Psoas muscle (tissue), 8 donors: Measurements from ENCODE around the gene ADH4. TPM values are rescaled to one million over a fixed set of nuclear protein-coding genes. Genes with fewer than 3 reads are reported as not detected.

Experiments
- ATAC-seq, 4 donors: fragments of 200-7000 bp; cut with Tn5 transposase; one replicate each; pipeline ENCODE4 v1.9.1; 2020; ENCODE audit warnings: moderate library complexity in 3 of 4, mild to moderate bottlenecking in 2 of 4
- DNase-seq, 2 donors: peaks; one replicate each; pipeline ENCODE4 v3.0.0-alpha.2; 2020
- H3K27ac ChIP-seq: fragments of 200-600 bp; one replicate; pipeline ENCODE4 v1.8.0; 2022
- H3K27me3 ChIP-seq, 3 donors: fragments of 200-600 bp in 1 of 3; one replicate each; pipeline versions ENCODE4 v1.6.1 to v1.8.0; 2013 to 2022; ENCODE audit warnings: low read length in 2 of 3, mild to moderate bottlenecking in 2 of 3, moderate library complexity in 1 of 3; ENCODE audit not compliant: insufficient read depth in 3 of 3
- H3K36me3 ChIP-seq, 2 donors: fragments of 200-600 bp in 1 of 2; one replicate each; pipeline versions ENCODE4 v1.6.1 to v1.8.0; 2013 to 2022; ENCODE audit warnings: low read depth in 1 of 2, mild to moderate bottlenecking in 1 of 2, moderate library complexity in 1 of 2; ENCODE audit not compliant: insufficient read depth in 1 of 2
- H3K4me1 ChIP-seq: fragments of 200-600 bp; one replicate; pipeline ENCODE4 v1.8.0; 2022
- H3K4me3 ChIP-seq: fragments of 200-600 bp; one replicate; pipeline ENCODE4 v1.8.0; 2022; ENCODE audit warnings: mild to moderate bottlenecking
- H3K9me3 ChIP-seq: fragments of 200-600 bp; one replicate; pipeline ENCODE4 v1.8.0; 2022
- CTCF ChIP-seq: fragments of 200-600 bp; IDR thresholded peaks from one replicate; pipeline ENCODE4 v1.8.0; 2022; ENCODE audit warnings: antibody characterized with exemption
- WGBS, 3 donors: extraction: QIAGEN DNeasy Blood & Tissue Kit; methylation state at CpG; one replicate each; pipeline versions ENCODE4 v1.1.6 to v1.1.7; 2013; 5-methylcytosine and 5-hydroxymethylcytosine counted together
- intact Hi-C, 2 donors: fragments of 100-400 bp; cut with DNase I; formaldehyde crosslinking; loops; one replicate each; pipeline versions ENCODE4 v1.11.0 to v1.14.2; 2022
- polyA plus RNA-seq, 3 donors: library from polyadenylated mRNA; stranded (reverse); fragments of 200-250 nt; gene quantifications; one replicate each; pipeline ENCODE4 v1.2.3, GENCODE V29; 2013
- total RNA-seq, 4 donors: library from RNA; stranded (reverse); fragmentation: NEBNext Ultra II Directional in 2 of 4; extraction: Animal tissue kit (Norgen Biotek cat#: 25700) in 2 of 4; gene quantifications; one replicate each; pipeline versions ENCODE4 v1.2.1 to v1.2.4, GENCODE V29; 2021 to 2023
- donor health status: healthy with polysubstance abuse.
- donor health status: DM: no; HTN: no; CAD: no; lungs with moderate emphysema.
- donor health status: Bipolar disorder and iron deficiency.
- donor health status: healthy.
- donor health status: DM: yes; HTN: yes; CAD: no.
- donor health status: DM: no; HTN: no; CAD: no.
- donor health status: DM: no; HTN: no; CAD: no.
- donor health status: DM: yes; HTN: yes; CAD: no.

ADH4 gene
- total and polyA plus RNA-seq, 7 donors: 0.04 to 0.46 (median 0.16) TPM; not detected in 2

- DNase-seq: no peak
- Histone ChIP-seq H3K27me3 (no peaks in the 10 kb centered on the region), H3K36me3 (peaks cover 13 to 100% of the 10 kb centered on the region in 2 donors), H3K9me3 (no peaks in the 10 kb centered on the region), H3K27ac (no peak overlapping the region), H3K4me1 (no peaks in the 10 kb centered on the region), H3K4me3 (no peak overlapping the region)
- WGBS, 3 donors: 46 to 59% (median 52%) methylated on average over 4 of the region's 4 CpGs
- intact Hi-C loops: loop anchor here in 1 of 2 donors (2.0 kb wide), 1 partner anchor 20 kb away; no protein-coding TSS in a partner anchor
- TF ChIP-seq CTCF: no peak
- ATAC-seq: no peak
These were observed 66.9 kb downstream of the ADH4 start for GRCh38 chr4:99077177-99077576.

- TF ChIP-seq CTCF: no peak
- no peak overlapping the region for H3K4me3 ChIP-seq
- peaks cover 13 to 100% of the 10 kb centered on the region in 2 donors for H3K36me3 ChIP-seq
- no peak for DNase-seq
- H3K4me1 ChIP-seq: no peaks in the 10 kb centered on the region
- no peaks in the 10 kb centered on the region for H3K27me3 ChIP-seq
- no peaks in the 10 kb centered on the region for H3K9me3 ChIP-seq
- H3K27ac ChIP-seq: no peak overlapping the region
- intact Hi-C loops: loop anchor here in 1 of 2 donors (2.0 kb wide), 1 partner anchor 20 kb away; no protein-coding TSS in a partner anchor
- 93 to 96% (median 96%) methylated on average over 5 of the region's 5 CpGs for WGBS, 3 donors
- no peak for ATAC-seq
These were observed 67.7 kb downstream of the ADH4 start for GRCh38 chr4:99076292-99076976.

- H3K4me3 ChIP-seq: no peak overlapping the region
- no peak for TF ChIP-seq CTCF
- DNase-seq (no peak), ATAC-seq (no peak)
- no peaks in the 10 kb centered on the region for H3K9me3 ChIP-seq
- no peak overlapping the region for H3K27ac ChIP-seq
- intact Hi-C loops: no loop called here
- 95 to 98% (median 96%) methylated on average over 7 of the region's 7 CpGs for WGBS, 3 donors
- no peaks in the 10 kb centered on the region for H3K4me1 ChIP-seq
- no peaks in the 10 kb centered on the region for H3K27me3 ChIP-seq
- H3K36me3 ChIP-seq: peaks cover 7 to 100% of the 10 kb centered on the region in 2 donors
These were observed 69.3 kb downstream of the ADH4 start for GRCh38 chr4:99074816-99075215.

Other genes starting within 250 kb of the ADH4 start
- gene EIF4E, start 215.2 kb downstream of the ADH4 start, total RNA-seq: 10 to 100 TPM; 47.7 to 71.2 (median 60.5) TPM
- 10 to 100 TPM; 37.1 to 94.7 (median 88.4) TPM for gene EIF4E, start 215.2 kb downstream of the ADH4 start, polyA plus RNA-seq
- 10 to 100 TPM; 18.2 to 36.9 (median 30.0) TPM for gene METAP1, start 148.6 kb downstream of the ADH4 start, total RNA-seq
- 10 to 100 TPM; 17.1 to 26.4 (median 23.4) TPM for gene METAP1, start 148.6 kb downstream of the ADH4 start, polyA plus RNA-seq
- gene ADH5, start 55.5 kb downstream of the ADH4 start, total RNA-seq: 10 to 100 TPM; 59.8 to 96.3 (median 70.6) TPM
- gene ADH5, start 55.5 kb downstream of the ADH4 start, polyA plus RNA-seq: 100 to 1,000 TPM in 1 of 3 donors, 10 to 100 TPM in 2; 64.1 to 108 (median 87.0) TPM
- gene ADH6, start 74.9 kb upstream of the ADH4 start, total RNA-seq: not detected
- gene ADH6, start 74.9 kb upstream of the ADH4 start, polyA plus RNA-seq: under 1 TPM in 1 of 3 donors, not detected in 2; 0.03 TPM
- gene ADH1A, start 146.7 kb upstream of the ADH4 start, total RNA-seq: under 1 TPM; 0.30 to 0.65 (median 0.43) TPM
- gene ADH1A, start 146.7 kb upstream of the ADH4 start, polyA plus RNA-seq: not detected
- 100 to 1,000 TPM in 1 of 4 donors, 10 to 100 TPM in 3; 60.2 to 111 (median 85.1) TPM for gene ADH1B, start 177.1 kb upstream of the ADH4 start, total RNA-seq
- gene ADH1B, start 177.1 kb upstream of the ADH4 start, polyA plus RNA-seq: 10 to 100 TPM; 54.1 to 73.0 (median 57.5) TPM
- gene ADH1C, start 208.4 kb upstream of the ADH4 start, total RNA-seq: 1 to 10 TPM; 1.8 to 5.4 (median 3.4) TPM
- 10 to 100 TPM in 1 of 3 donors, 1 to 10 TPM in 2; 4.7 to 10.6 (median 6.4) TPM for gene ADH1C, start 208.4 kb upstream of the ADH4 start, polyA plus RNA-seq